Keratinocyte (primary cell): Measurements from ENCODE around the gene ATF3. TPM values are rescaled to one million over a fixed set of nuclear protein-coding genes. Genes with fewer than 3 reads are reported as not detected.

Source experiments
- DNase-seq: peaks from one replicate; pipeline ENCODE4 v3.0.0-alpha.2; 2011; ENCODE audit warnings: low read depth, missing footprints, low spot score
- FAIRE-seq: peaks from 2 replicates; lab custom pipeline; 2011; peaks lifted over from hg19 to GRCh38; lab: Jason Lieb, UNC
- H2AFZ ChIP-seq: 2 replicates; pipeline ENCODE4 v1.6.0; 2012; ENCODE audit warnings: low read length, control low read depth, inconsistent platforms; ENCODE audit not compliant: control insufficient read depth
- H3K27ac ChIP-seq: 2 replicates; pipeline ENCODE4 v1.5.1; 2011; ENCODE audit warnings: low read length; ENCODE audit not compliant: control insufficient read depth, insufficient read depth
- H3K27me3 ChIP-seq: 3 replicates; pipeline ENCODE4 v1.6.0; 2011; ENCODE audit warnings: low read length; ENCODE audit not compliant: control insufficient read depth, insufficient read depth; ENCODE audit errors: extremely low read depth
- H3K36me3 ChIP-seq, 2 experiments: 2 replicates in 1 of 2; 3 replicates in 1 of 2; pipeline ENCODE4 v1.5.1; 2011; ENCODE audit warnings: low read length in 2 of 2, mild to moderate bottlenecking in 1 of 2; ENCODE audit not compliant: control insufficient read depth in 2 of 2, insufficient read depth in 2 of 2; ENCODE audit errors: extremely low read depth in 1 of 2
- H3K4me1 ChIP-seq: 3 replicates; pipeline ENCODE4 v1.5.1; 2011; ENCODE audit warnings: low read length; ENCODE audit not compliant: control insufficient read depth, insufficient read depth; ENCODE audit errors: extremely low read depth
- H3K4me2 ChIP-seq: 3 replicates; pipeline ENCODE4 v1.6.0; 2011; ENCODE audit warnings: low read depth, low read length; ENCODE audit not compliant: control insufficient read depth, insufficient read depth; ENCODE audit errors: extremely low read depth
- H3K4me3 ChIP-seq, 3 experiments: fragments of 200-600 bp in 1 of 3; sonication (generic) in 1 of 3; 2 replicates in 2 of 3; 3 replicates in 1 of 3; pipeline ENCODE4 v1.5.1; 2011 to 2016; ENCODE audit warnings: low read length in 3 of 3, mild to moderate bottlenecking in 3 of 3, control low read depth in 2 of 3, inconsistent platforms in 1 of 3, low read depth in 1 of 3, mixed read lengths in 1 of 3, mixed run types in 1 of 3, moderate library complexity in 1 of 3; ENCODE audit not compliant: control insufficient read depth in 2 of 3, insufficient read depth in 2 of 3; ENCODE audit errors: extremely low read depth in 1 of 3
- H3K79me2 ChIP-seq: 2 replicates; pipeline ENCODE4 v1.6.0; 2012; ENCODE audit warnings: low read length; ENCODE audit not compliant: control insufficient read depth, insufficient read depth
- H3K9ac ChIP-seq: 3 replicates; pipeline ENCODE4 v1.6.0; 2011; ENCODE audit warnings: low read length; ENCODE audit not compliant: control insufficient read depth, insufficient read depth; ENCODE audit errors: extremely low read depth
- H3K9me1 ChIP-seq: 3 replicates; pipeline ENCODE4 v1.6.0; 2011; ENCODE audit warnings: low read length; ENCODE audit not compliant: control insufficient read depth, insufficient read depth; ENCODE audit errors: extremely low read depth
- H3K9me3 ChIP-seq: 2 replicates; pipeline ENCODE4 v1.5.1; 2012; ENCODE audit warnings: low read depth, low read length; ENCODE audit not compliant: control insufficient read depth
- H4K20me1 ChIP-seq: 3 replicates; pipeline ENCODE4 v1.6.0; 2011; ENCODE audit warnings: low read length; ENCODE audit not compliant: control insufficient read depth, insufficient read depth; ENCODE audit errors: extremely low read depth
- CTCF ChIP-seq, 3 experiments: IDR thresholded peaks in 1 of 3; conservative IDR thresholded peaks in 1 of 3; optimal IDR thresholded peaks in 1 of 3; 2 replicates in 2 of 3; 3 replicates in 1 of 3; pipeline versions ENCODE3 to v1.5.1; 2011; ENCODE audit warnings: low read length in 3 of 3, mild to moderate bottlenecking in 3 of 3, moderate library complexity in 2 of 3, control low read depth in 1 of 3, inconsistent platforms in 1 of 3; ENCODE audit not compliant: insufficient read depth in 2 of 3; ENCODE audit errors: extremely low read depth in 1 of 3
- EZH2 ChIP-seq: IDR thresholded peaks from one replicate; pipeline ENCODE4 v1.6.1; 2012; ENCODE audit warnings: inconsistent platforms, mild to moderate bottlenecking, low read length, moderate library complexity
- dilution Hi-C: fragments of 300-500 bp; cut with MboI; formaldehyde crosslinking; loops from one replicate; pipeline ENCODE4 v1.7.0; 2020; ENCODE audit warnings: low sequenced_read_pairs; ENCODE audit not compliant: extremely low pct_ligation_motif_present
- polyA plus RNA-seq, 5 experiments: library from polyadenylated mRNA; depleted of rRNA in 3 of 5; stranded (reverse) in 3 of 5; stranded (forward) in 1 of 5; unstranded in 1 of 5; fragments of >200 nt; gene quantifications; 1 replicate in 1 of 5; 2 replicates in 3 of 5; 3 replicates in 1 of 5; pipeline versions ENCODE4 v1.2.1 to v1.2.3, GENCODE V29; 2011 to 2012; ENCODE audit warnings: missing spikeins in 2 of 5, low read depth in 1 of 5, low replicate concordance in 1 of 5

Gene ATF3
- polyA plus RNA-seq, 1 donor (not counting 4 experiments of a cell fraction or from before 2014, with no cell fraction given), result 45.1 TPM

GRCh38 chr1:212640223-212640878 lies 31.8 kb downstream of the ATF3 start:
- Histone ChIP-seq H3K9me3 (no peaks in the 10 kb centered on the region), H3K27ac (no peak overlapping the region), H3K4me3 (no peak overlapping the region), H3K9ac (no peak overlapping the region), H3K27me3 (peaks cover 35% of the 10 kb centered on the region), H3K4me1 (peaks cover 11% of the 10 kb centered on the region), H3K36me3 (no peaks in the 10 kb centered on the region), H3K9me1 (no peaks in the 10 kb centered on the region), H2AFZ (no peak overlapping the region), H3K4me2 (no peak overlapping the region), H3K79me2 (no peaks in the 10 kb centered on the region), H4K20me1 (no peaks in the 10 kb centered on the region)
- dilution Hi-C loops, result loop anchor here (10.0 kb wide), 1 partner anchor 144 kb away; no protein-coding TSS in a partner anchor
- FAIRE-seq (no peak), DNase-seq (no peak)
- no peak for TF ChIP-seq CTCF (optimal IDR thresholded peaks at IDR 0.05 in 1 of 3, IDR thresholded peaks at IDR 0.05 in 1 of 3, conservative IDR thresholded peaks at IDR 0.05 in 1 of 3; ENCODE audit: extremely low read depth in 1 of 3, insufficient read depth in 2 of 3, low read length in 3 of 3)
- TF ChIP-seq EZH2, result no peak

- Histone ChIP-seq H3K27me3 (peaks cover 44% of the 10 kb centered on the region), H4K20me1 (no peaks in the 10 kb centered on the region), H3K9ac (no peak overlapping the region), H3K4me3 (no peak overlapping the region), H3K36me3 (no peaks in the 10 kb centered on the region), H3K9me1 (no peaks in the 10 kb centered on the region), H3K27ac (no peak overlapping the region), H3K4me2 (no peak overlapping the region), H3K79me2 (no peaks in the 10 kb centered on the region), H2AFZ (no peak overlapping the region), H3K4me1 (peaks cover 3% of the 10 kb centered on the region), H3K9me3 (no peaks in the 10 kb centered on the region)
- DNase-seq (no peak), FAIRE-seq (no peak)
- no peak for TF ChIP-seq CTCF (optimal IDR thresholded peaks at IDR 0.05 in 1 of 3, IDR thresholded peaks at IDR 0.05 in 1 of 3, conservative IDR thresholded peaks at IDR 0.05 in 1 of 3; ENCODE audit: extremely low read depth in 1 of 3, insufficient read depth in 2 of 3, low read length in 3 of 3)
- dilution Hi-C loops, result loop anchor here (10.0 kb wide), 1 partner anchor 143 kb away; no protein-coding TSS in a partner anchor
Measured at GRCh38 chr1:212641956-212642355, 33.4 kb downstream of the ATF3 start.
